Stimulated activated CD4-positive, alpha-beta T cell treated with anti-CD3 and anti-CD28 coated beads, TNF-alpha, amount 100 ng/mL, for 4 hours (primary cell): ENCODE data around the gene TJP3.

ENCODE experiments used
- DNase-seq, 3 experiments: peaks; one replicate each; pipeline ENCODE4 v3.0.0-alpha.2; 2020; ENCODE audit warnings: low read depth in 3 of 3

The TJP3 gene

GRCh38 chr19:3766520-3766919 is 58.3 kb downstream of the TJP3 start:
- no peak for DNase-seq

DNA sequence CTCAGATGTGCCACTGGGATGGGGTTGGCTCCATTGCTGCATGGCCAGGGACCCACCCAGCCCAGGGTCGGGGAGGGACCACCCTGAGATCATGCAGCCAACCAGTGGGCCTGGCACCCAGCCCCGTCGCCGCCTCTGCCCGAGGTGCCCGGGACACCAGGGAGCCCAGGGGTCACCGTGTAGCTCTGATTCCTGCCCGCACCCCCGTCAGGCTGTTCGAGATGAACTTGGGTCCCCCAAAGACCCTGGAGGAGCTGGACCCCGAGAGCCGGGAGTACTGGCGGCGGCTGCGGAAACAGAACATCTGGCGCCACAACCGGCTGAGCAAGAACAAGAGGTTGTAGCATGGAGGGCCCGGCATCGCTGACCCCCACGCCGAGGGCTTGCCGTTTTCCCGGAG is 58.9 kb downstream of the TJP3 start:
- DNase-seq: no peak

DNA sequence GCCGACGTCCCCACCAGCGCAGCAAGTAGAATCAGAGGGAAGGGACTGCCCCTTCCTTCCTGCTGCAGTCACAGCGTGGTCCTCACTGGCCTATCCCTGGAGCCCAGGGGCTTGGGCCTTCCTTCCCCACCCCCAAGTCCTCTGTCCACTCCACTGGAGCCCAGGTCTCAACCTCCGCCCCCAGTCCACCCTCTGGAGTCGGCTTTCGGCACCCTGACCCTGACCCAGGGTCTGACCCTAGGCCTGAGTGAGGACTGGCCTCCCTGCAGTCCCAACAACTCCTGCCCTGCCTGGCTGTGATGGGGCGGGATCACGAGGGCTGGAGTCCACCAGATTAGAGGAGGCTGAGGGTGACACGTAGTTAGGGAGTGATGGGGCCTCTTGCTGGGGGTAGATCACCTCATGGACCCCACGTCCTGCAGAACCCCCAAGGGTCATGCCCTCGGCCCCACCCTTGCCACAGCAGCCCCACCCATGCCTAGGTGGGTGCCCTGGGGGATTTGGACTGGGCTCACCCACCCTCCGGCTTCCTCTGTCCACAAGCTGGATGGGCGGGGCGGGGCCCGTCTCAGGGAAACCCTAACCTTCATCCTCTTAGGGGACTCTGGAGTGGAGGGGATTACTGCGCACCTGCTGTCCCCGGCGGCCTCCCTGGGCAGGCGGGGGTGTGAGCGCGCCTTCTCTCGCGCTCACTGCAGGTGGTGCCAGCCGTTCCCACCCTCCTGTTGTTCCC is 60.0 kb downstream of the TJP3 start:
- no peak for DNase-seq

GRCh38 chr19:3768748-3769099 is 60.5 kb downstream of the TJP3 start:
- no peak for DNase-seq

- DNase-seq: no peak
Observed at GRCh38 chr19:3769494-3769893, 61.3 kb downstream of the TJP3 start.

DNA sequence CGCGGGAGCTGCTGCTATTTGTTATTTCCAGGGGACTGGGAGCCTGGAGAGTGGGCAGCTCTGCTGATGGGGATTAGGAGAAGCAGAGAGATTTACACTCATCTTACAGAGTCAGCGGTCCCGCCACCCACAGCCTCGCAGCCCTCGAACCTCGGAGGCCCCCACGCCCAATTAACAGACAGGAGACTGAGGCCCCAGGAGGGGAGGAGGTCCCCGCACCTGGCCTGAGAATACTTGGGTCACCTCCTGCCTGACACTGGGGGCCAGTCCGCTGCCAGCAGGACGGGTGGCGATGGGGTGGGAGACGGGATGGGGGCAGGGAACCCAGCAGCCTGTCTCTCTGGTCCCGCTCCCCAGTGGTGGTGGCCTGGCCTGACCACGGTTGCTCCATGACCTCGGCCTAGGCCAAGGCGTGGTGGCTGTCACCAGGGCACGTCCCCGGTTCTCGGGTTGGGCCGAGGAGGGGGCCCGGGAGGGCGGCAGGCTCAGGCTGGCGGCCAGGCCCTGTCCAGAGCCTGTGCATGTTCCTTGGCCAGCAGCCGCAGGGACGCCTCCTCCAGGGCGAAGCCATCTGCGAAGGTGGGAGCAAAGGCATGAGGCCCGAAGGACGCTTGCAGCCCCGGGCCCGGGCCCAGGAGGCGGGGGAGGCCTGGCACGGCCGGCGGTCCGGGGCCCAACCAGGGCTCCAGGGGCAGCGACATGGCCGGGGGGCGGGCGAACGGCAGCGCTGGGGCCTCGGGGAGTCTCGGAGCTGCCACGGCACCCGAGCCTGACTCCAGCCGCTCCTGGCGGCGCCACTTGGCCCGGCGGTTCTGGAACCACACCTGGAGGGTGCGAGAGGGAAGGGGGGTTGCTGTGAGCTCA is 62.2 kb downstream of the TJP3 start:
- no peak for DNase-seq

DNA sequence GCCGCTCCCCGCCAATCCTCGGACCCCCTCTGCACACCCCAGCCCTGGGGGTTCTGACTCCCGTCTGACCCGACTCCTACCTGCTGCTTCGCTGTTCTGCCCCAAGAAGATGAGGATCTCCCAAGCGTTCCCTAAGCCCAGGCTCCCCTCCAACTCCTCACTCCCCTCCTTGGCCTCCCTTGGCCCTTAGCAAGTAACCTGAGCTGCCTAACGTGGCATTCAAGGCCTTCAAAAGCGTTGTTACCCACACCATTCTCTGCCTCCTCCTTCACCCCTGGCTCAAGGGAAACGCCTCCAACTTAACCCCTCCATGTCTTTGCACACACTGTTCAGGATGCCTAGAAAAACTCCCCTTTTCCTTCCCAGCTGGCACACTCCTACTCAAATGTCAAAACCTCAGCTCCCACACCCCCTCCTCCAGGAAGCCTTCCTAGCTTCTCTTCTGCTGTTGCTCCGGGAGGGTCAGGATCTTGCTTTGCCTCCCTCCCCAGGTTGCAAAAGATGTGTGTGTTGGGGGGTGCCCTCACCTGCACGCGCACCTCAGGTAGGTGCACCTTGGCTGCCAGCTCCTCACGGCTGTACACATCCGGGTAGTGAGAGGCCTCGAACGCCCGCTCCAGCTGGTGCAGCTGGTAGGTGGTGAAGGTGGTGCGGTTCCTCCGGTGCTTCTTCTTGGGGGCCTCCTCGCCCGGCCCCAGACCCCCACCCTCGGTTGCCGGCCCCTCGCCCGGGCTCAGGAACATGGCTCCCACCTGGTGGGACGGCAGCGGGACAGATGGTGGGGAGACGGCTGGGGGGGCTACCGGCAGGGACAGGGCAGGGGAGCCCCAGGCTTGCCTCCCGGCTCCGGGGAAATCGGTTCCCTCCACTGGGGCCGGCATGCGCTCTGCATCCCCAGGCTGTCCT is 63.1 kb downstream of the TJP3 start:
- DNase-seq: no peak

DNA sequence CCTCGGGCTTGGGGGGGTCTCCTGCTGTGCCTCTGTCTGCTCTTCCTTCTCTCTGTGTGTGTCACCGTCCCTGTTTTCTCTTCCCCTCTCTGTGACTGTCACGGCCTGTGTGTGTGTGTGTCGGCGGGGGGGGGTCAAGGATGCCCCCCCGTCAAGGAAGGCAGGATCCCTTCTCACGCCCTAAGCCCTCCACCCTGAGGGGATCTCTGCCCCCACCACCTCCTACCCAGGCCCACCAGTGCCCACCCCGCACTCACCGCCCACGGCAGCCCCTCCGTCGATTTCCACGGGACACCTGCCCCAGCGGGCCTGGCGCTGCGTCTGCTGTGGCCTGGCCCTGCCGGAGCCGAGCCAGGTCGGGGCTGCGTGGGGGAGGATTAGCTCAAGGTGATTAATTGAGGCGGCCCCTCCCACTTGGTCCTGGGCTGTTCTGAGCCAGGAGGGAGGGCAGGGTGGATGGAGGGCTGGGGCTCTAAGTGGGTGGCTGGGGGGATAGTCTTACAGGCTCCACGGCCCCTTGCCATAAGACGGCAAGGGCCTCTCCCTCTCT is 63.8 kb downstream of the TJP3 start, which contains the start of gene RAX2:
RAX2 (minus strand) TSS at position 323 of the 550 bp plus-strand sequence. CDS start 486 bp downstream, outside the sequence.
- DNase-seq: no peak

DNA sequence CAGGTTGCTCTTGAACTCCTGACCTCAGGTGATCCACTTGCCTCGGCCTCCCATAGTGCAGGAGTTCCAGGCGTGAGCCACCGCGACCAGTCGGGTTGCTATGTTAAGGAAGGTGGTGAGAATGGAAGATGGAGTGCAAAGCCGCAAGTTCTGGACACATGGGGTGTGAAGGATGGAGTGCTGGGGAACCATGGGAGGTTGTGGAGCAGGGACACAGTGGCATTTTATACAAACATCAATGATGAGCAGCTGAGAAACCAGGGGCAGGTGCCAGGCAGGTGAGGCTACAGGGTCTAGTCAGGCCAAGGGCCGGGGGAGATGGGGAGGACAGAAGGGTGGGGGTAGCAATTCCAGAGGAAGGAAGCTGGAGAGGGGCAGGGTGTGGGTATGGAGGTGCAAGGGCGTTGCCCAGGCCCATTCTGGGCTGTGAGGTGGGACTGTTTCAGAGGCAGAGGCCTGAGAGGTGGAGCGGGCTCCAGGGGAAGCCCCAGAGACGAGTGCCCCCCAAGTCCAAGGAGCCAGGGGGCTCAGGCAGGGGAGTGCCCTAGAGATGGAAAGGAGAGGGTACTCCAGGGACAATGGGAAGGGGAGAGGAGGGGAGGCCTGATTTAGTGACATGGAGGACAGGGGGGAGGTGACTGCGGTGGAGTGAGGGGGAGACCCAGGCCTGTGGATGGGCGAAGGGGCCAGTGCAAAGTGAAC is 65.8 kb downstream of the TJP3 start:
- DNase-seq: no peak

DNA sequence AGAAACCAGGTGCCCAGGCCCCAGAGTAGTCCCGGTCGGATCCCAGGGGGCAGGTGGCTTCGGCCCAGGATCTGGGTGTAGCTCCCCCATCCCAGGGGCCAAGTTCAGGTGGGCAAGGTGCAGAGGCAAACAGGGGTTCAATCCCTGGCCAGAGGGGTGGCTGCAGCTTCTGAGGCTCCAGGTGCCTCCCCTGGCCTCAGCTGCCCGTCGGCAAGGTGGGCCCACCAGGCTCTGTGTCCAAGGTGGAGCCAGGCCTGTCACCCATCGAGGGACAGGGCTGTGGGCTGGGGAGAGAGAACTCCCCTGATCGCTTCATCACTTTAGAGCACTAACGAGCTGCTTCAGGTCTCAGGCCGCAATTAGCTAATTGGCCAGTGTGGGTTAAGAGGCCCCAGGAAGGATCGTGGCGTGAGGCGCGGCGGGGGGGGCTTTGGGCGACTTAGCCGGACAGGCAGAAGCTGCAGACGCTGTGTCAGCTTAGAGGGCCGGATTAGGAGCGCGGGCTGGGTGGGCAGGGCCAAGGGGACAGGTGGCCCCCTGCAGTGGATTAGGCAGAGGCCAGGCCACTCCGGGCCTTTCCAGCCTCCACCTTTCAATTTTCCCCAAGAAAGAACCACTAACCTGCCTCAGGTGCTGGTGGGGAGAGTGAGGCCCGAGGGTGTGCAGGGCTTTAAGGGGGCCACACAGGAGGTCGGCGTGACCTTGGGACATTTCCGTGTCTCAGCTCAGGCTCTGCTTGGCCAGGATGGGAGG is 66.6 kb downstream of the TJP3 start:
- no peak for DNase-seq

- DNase-seq: no peak
Observed at GRCh38 chr19:3775374-3775711, 67.2 kb downstream of the TJP3 start.

GRCh38 chr19:3775831-3776230 is 67.6 kb downstream of the TJP3 start:
- DNase-seq: no peak

GRCh38 chr19:3776479-3777040 is 68.4 kb downstream of the TJP3 start:
- DNase-seq: no peak

- DNase-seq: no peak
Observed at GRCh38 chr19:3778104-3778867, 70.1 kb downstream of the TJP3 start.

- DNase-seq: no peak
Observed at GRCh38 chr19:3778899-3779723, 70.9 kb downstream of the TJP3 start.

- no peak for DNase-seq
Observed at GRCh38 chr19:3780786-3781304, 72.7 kb downstream of the TJP3 start.

- no peak for DNase-seq
Observed at GRCh38 chr19:3781603-3782002, 73.4 kb downstream of the TJP3 start.

- DNase-seq: no peak
Observed at GRCh38 chr19:3782330-3782729, 74.1 kb downstream of the TJP3 start.
